GM23248 (cell line): ENCODE measurements around the gene NOL4L.

Experiments used
- EZH2 ChIP-seq: fragments of 200-600 bp; sonication (generic); IDR thresholded peaks from 2 replicates; pipeline ENCODE4 v1.6.1; 2018; ENCODE audit warnings: antibody characterized with exemption, mild to moderate bottlenecking; ENCODE audit not compliant: insufficient read depth, poor library complexity, severe bottlenecking
- EZH2phosphoT487 ChIP-seq: fragments of 200-600 bp; sonication (generic); IDR thresholded peaks from 2 replicates; pipeline ENCODE4 v1.6.1; 2018; ENCODE audit warnings: antibody characterized with exemption, moderate library complexity, mild to moderate bottlenecking, low read depth; ENCODE audit not compliant: insufficient read depth

DNA sequence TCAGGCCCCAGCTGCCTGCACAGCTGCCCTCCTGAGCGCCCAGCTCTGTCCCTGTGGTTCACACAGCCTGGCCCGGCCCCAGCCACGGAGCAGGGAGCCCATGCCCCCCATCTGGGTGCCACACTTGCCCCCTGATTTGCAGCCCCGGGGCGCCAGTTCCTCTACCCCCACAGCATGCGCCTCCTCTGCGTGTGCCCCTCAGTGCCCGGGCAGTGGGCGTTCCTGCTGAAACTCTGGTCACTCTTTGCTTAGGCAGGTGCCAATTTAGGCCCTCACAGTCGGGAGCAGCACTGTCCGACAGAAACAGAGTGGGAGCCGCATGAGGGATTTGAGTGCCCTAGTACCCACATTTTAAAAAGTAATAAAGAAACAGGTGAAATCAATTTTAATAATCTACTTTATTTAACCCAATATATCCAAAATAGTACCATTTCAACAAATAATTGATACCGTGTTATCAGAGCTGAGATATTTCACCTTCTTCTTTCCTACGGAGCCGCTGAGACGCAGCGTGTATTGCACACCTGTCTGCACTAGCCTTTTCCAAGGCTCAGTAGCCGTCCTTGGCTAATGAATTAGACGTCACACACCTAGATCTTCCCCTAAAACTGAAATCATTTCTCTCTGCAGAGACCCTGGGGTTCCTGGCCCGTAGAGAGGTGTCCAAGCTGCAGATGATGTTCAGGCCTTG lies 120.6 kb downstream of the NOL4L start:
- TF ChIP-seq EZH2phosphoT487, result no peak
- no peak for TF ChIP-seq EZH2
